MM.1S (cell line): ENCODE data around the gene TXNL4B.
"Not testable (repeated sequence)": the region's sequence is repeated elsewhere in the genome, so short reads cannot be mapped to it uniquely, and the experiment has no call there.

Experiments
- DNase-seq: peaks from one replicate; pipeline ENCODE4 v3.0.0-alpha.2; 2015
- H2AFZ ChIP-seq: fragments of 300-600 bp; sonication (generic); 2 replicates; pipeline ENCODE4 v1.6.0; 2016; ENCODE audit warnings: antibody characterized with exemption, low read length
- H3F3A ChIP-seq: fragments of 300-600 bp; sonication (generic); 2 replicates; pipeline ENCODE4 v1.6.1; 2016; ENCODE audit warnings: mild to moderate bottlenecking, antibody characterized with exemption, low read length, moderate library complexity, mixed read lengths; ENCODE audit not compliant: insufficient read depth
- H3K27ac ChIP-seq: fragments of 300-600 bp; sonication (generic); 2 replicates; pipeline ENCODE4 v1.5.1; 2016; ENCODE audit warnings: mild to moderate bottlenecking, low read length
- H3K27me3 ChIP-seq: fragments of 300-600 bp; sonication (generic); replicated peaks from 2 replicates; pipeline ENCODE4 v1.6.0; 2016; ENCODE audit warnings: low read length; ENCODE audit not compliant: insufficient read depth
- H3K36me3 ChIP-seq: fragments of 300-600 bp; sonication (generic); replicated peaks from 2 replicates; pipeline ENCODE4 v1.6.1; 2016; ENCODE audit warnings: mild to moderate bottlenecking, low read length, mixed read lengths; ENCODE audit not compliant: insufficient read depth
- H3K4me1 ChIP-seq: fragments of 300-600 bp; sonication (generic); 2 replicates; pipeline ENCODE4 v1.6.1; 2016; ENCODE audit warnings: low read length, mixed read lengths
- H3K4me2 ChIP-seq: fragments of 300-600 bp; sonication (generic); 2 replicates; pipeline ENCODE4 v1.6.0; 2016; ENCODE audit warnings: low read depth, low read length
- H3K4me3 ChIP-seq: fragments of 300-600 bp; sonication (generic); 2 replicates; pipeline ENCODE4 v1.5.1; 2016; ENCODE audit warnings: low read length, mixed read lengths
- H3K79me2 ChIP-seq: fragments of 300-600 bp; sonication (generic); 2 replicates; pipeline ENCODE4 v1.6.1; 2016; ENCODE audit warnings: mixed run types, low read length, mixed read lengths
- H3K9ac ChIP-seq: fragments of 300-600 bp; sonication (generic); 2 replicates; pipeline ENCODE4 v1.6.1; 2016; ENCODE audit warnings: low read length, mixed read lengths
- H3K9me2 ChIP-seq: fragments of 300-600 bp; sonication (generic); replicated peaks from 2 replicates; pipeline ENCODE4 v1.6.1; 2016; ENCODE audit warnings: mild to moderate bottlenecking, low read length, mixed read lengths; ENCODE audit not compliant: insufficient read depth
- H3K9me3 ChIP-seq: fragments of 300-600 bp; sonication (generic); replicated peaks from 2 replicates; pipeline ENCODE4 v1.6.1; 2016; ENCODE audit warnings: mild to moderate bottlenecking, low read length, mixed read lengths; ENCODE audit not compliant: insufficient read depth
- H4K20me1 ChIP-seq: fragments of 300-600 bp; sonication (generic); 2 replicates; pipeline ENCODE4 v1.6.1; 2016; ENCODE audit warnings: mild to moderate bottlenecking, low read length, moderate library complexity, mixed read lengths; ENCODE audit not compliant: insufficient read depth
- CTCF ChIP-seq: fragments of 300-600 bp; sonication (generic); IDR thresholded peaks from 2 replicates; pipeline ENCODE4 v1.5.1; 2016; ENCODE audit warnings: antibody characterized with exemption, low read length, mixed read lengths
- EZH2 ChIP-seq: fragments of 300-600 bp; sonication (generic); optimal IDR thresholded peaks from 2 replicates; pipeline ENCODE3; 2017; ENCODE audit warnings: low read depth, mild to moderate bottlenecking, antibody characterized with exemption, low read length, mixed read lengths
- EZH2phosphoT487 ChIP-seq: fragments of 300-600 bp; sonication (generic); IDR thresholded peaks from 2 replicates; pipeline ENCODE4 v1.6.1; 2018; ENCODE audit warnings: antibody characterized with exemption, low read length

The TXNL4B gene

GRCh38 chr16:72060405-72060804 lies 33.0 kb downstream of the TXNL4B start:
- H4K20me1 ChIP-seq: no peaks in the 10 kb centered on the region
- H3K4me1 ChIP-seq: no peaks in the 10 kb centered on the region
- no peaks in the 10 kb centered on the region for H3K27me3 ChIP-seq
- H3K9me3 ChIP-seq: no peaks in the 10 kb centered on the region
- no peaks in the 10 kb centered on the region for H3K9me2 ChIP-seq
- H3K9ac ChIP-seq: no peak overlapping the region
- no peaks in the 10 kb centered on the region for H3K36me3 ChIP-seq
- TF ChIP-seq CTCF (no peak), EZH2phosphoT487 (no peak)
- no peak for DNase-seq
- no peaks in the 10 kb centered on the region for H3K79me2 ChIP-seq
- no peaks in the 10 kb centered on the region for H3F3A ChIP-seq
- H3K4me2 ChIP-seq: no peak overlapping the region
- H3K27ac ChIP-seq: no peak overlapping the region
- H2AFZ ChIP-seq: no peak overlapping the region
- H3K4me3 ChIP-seq: no peak overlapping the region

- H3K79me2 ChIP-seq, H4K20me1 ChIP-seq, H3K4me2 ChIP-seq, H3K9me2 ChIP-seq, DNase-seq, H3K9me3 ChIP-seq, H3K27me3 ChIP-seq, H3F3A ChIP-seq, H3K9ac ChIP-seq, H3K4me1 ChIP-seq, H3K4me3 ChIP-seq, H3K36me3 ChIP-seq, H2AFZ ChIP-seq, H3K27ac ChIP-seq: not testable (repeated sequence)
These were observed 34.4 kb downstream of the TXNL4B start for GRCh38 chr16:72059060-72059459.

- H3K36me3 ChIP-seq, H2AFZ ChIP-seq, H3K9ac ChIP-seq, H3K9me2 ChIP-seq, H3K27ac ChIP-seq, H3K4me3 ChIP-seq, H3K9me3 ChIP-seq, H3K4me2 ChIP-seq, H3K27me3 ChIP-seq, H3F3A ChIP-seq, DNase-seq, H3K4me1 ChIP-seq, H4K20me1 ChIP-seq, H3K79me2 ChIP-seq: not testable (repeated sequence)
These were observed 36.1 kb downstream of the TXNL4B start for GRCh38 chr16:72057313-72057712.

GRCh38 chr16:72055911-72056310 lies 37.5 kb downstream of the TXNL4B start:
- no peak overlapping the region for H3K4me2 ChIP-seq
- H3K9me2 ChIP-seq: no peaks in the 10 kb centered on the region
- no peak for DNase-seq
- H3K4me1 ChIP-seq: no peaks in the 10 kb centered on the region
- H3K9ac ChIP-seq: no peak overlapping the region
- no peaks in the 10 kb centered on the region for H3K36me3 ChIP-seq
- no peak for TF ChIP-seq EZH2
- no peak for TF ChIP-seq EZH2phosphoT487
- TF ChIP-seq CTCF: no peak
- H3K9me3 ChIP-seq: no peaks in the 10 kb centered on the region
- no peaks in the 10 kb centered on the region for H3K27me3 ChIP-seq
- no peak overlapping the region for H2AFZ ChIP-seq
- H3K27ac ChIP-seq: no peak overlapping the region
- H3F3A ChIP-seq: no peaks in the 10 kb centered on the region
- H4K20me1 ChIP-seq: no peaks in the 10 kb centered on the region
- no peak overlapping the region for H3K4me3 ChIP-seq
- no peaks in the 10 kb centered on the region for H3K79me2 ChIP-seq

- H3K27ac ChIP-seq, DNase-seq, H3F3A ChIP-seq, H3K4me2 ChIP-seq, H3K9me3 ChIP-seq, H3K36me3 ChIP-seq, H3K4me1 ChIP-seq, H3K4me3 ChIP-seq, H3K9me2 ChIP-seq, H3K79me2 ChIP-seq, H2AFZ ChIP-seq, H4K20me1 ChIP-seq, H3K27me3 ChIP-seq, H3K9ac ChIP-seq: not testable (repeated sequence)
These were observed 39.1 kb downstream of the TXNL4B start, which contains the start of gene HP for GRCh38 chr16:72054254-72054847. HP (plus strand) TSS chr16:72054505; CDS start chr16:72054653, 148 bp downstream.
